GM21825 (cell line): ENCODE results near the gene ARHGEF2.

ENCODE experiments used
- ATAC-seq: cut with Tn5 transposase; IDR thresholded peaks from one replicate; pipeline ENCODE4 v1.9.1; 2021; ENCODE audit warnings: mild to moderate bottlenecking, moderate library complexity; ENCODE audit not compliant: unreplicated experiment

The ARHGEF2 gene

GRCh38 chr1:155971910-155972809, 6.2 kb downstream of the ARHGEF2 start:
- no peak for ATAC-seq

DNA sequence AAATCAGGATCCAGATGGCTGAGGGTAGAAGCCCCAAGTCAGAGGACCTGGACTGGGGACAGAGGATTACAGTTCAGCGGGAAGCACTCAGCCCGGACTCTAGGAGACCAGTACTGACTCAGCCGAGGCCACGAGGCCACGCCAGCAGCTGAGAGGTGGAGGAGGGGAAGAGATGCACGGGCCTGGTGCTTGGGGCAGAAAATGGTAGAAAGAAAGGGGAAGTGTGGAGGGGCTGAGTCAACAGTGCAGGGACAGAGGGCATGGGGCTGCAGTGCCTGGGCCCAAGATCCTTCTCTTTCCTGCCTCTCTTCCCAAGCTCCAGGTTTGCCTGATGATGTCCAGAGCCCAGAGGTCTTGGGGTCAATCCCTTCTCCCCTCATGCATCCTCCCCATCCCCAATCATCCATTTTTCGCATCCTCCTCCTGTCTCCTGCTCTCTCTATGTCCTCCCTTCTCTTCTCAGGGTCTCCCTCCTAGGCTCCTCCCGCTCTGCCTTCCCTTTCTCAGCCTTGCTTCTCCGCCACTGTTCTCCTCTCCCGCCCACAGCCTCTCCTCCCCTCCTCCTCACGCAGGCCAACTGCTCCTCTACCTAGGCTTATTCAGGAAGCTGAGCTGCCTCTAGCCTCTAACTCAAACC, 7.7 kb downstream of the ARHGEF2 start:
- ATAC-seq = peak; percentile 53

DNA sequence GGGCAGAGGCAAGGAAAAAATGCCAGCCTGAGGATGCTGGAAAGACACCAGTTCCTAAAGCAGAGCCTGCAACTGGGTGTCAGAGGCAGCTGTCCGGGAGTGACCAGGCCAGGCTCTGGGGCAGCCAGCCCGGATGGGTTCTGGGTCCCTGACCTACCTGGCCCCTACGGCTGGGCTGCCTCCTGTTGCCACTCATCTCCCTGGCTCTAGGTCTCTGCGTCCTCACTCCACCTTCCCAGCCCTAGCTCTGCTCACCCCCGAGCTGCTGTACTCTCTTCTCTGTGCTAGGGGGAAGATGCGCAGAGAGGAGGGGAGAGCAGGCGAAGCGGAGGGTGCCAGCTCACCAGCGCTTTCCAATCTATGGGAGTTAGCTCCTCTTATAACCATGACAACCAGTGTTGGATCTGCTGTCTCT, 9.0 kb downstream of the ARHGEF2 start:
- ATAC-seq = no peak

GRCh38 chr1:155968670-155969069, 9.7 kb downstream of the ARHGEF2 start:
- no peak for ATAC-seq

GRCh38 chr1:155968051-155968400, 10.3 kb downstream of the ARHGEF2 start:
- ATAC-seq = no peak

DNA sequence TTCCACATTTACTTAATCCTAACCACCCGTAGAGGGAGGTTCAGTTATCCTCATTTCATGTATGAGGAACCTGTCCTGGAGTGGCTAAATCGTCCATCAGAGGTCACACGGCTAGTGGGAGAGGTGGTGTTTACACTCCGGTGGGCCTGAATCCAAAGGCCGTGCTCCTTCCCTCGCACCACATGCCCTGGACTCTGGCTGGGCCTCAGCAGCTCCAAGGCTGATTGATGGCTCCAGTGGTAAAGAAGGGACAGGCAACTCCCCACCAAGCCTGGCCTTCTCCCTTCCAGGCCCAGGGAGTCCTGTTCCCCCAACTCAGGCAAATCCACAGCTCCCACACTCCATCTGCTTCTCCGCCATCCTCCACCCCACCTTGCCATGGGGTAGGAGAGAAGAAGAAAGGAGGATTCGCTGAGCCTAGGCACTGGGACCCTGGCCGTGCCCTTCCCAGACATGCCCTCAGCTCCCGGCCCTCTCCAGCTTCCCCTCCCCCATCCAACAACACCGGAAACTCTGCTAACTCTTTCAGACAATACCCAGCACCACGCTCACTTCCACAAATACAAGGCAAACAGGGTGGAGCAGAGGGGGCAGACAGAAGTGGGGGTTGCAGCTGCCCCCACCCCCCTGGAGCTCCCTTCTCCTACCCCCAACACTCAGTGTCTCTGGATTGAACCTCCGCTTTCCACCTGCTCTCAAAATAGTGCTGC, 10.9 kb downstream of the ARHGEF2 start:
- no peak for ATAC-seq

DNA sequence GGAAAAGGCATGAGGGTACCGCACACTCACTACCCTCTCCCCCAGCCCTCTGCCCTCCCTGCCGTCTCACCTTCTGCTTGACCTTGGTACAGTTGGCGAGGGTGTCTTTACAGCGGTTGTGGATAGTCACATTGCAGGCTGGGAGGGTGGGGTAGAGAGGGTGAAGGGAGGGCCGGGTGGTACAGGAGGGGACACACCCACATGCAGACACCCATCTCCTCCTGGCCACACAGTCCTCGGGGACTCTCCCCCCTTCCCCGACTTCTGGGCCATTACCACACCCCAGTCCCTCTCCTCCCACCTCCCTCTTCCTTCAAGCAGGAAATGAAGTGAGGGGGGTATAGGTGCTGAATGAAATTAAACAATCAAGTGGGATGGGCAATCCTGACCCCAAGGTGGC, 11.6 kb downstream of the ARHGEF2 start:
- no peak for ATAC-seq

DNA sequence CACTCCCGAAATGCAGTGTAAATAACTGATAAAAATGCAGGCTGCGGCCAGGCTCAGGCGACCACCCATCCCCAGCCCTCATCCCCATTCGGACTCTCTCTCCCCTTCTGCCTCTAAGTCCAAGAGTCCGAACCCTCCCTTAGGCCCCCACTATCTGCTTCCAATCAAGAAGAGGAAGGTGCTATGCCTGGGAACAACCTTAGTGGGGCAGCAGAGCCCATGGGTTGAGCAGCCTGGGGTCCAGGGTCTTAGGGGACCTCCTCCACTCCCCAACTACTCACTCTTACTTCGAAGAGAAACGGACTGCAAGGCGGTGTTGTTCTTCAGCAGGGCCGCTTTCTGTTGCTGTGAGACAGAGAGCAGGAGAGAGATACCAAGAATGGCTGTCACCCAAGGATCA, 12.2 kb downstream of the ARHGEF2 start:
- ATAC-seq = no peak

- ATAC-seq = no peak
These were observed 14.2 kb downstream of the ARHGEF2 start for GRCh38 chr1:155964193-155964592.

- no peak for ATAC-seq
These were observed 15.6 kb downstream of the ARHGEF2 start for GRCh38 chr1:155962599-155963211.

- ATAC-seq = no peak
These were observed 16.4 kb downstream of the ARHGEF2 start for GRCh38 chr1:155961937-155962336.

GRCh38 chr1:155960081-155960745, 18.1 kb downstream of the ARHGEF2 start:
- ATAC-seq = no peak

DNA sequence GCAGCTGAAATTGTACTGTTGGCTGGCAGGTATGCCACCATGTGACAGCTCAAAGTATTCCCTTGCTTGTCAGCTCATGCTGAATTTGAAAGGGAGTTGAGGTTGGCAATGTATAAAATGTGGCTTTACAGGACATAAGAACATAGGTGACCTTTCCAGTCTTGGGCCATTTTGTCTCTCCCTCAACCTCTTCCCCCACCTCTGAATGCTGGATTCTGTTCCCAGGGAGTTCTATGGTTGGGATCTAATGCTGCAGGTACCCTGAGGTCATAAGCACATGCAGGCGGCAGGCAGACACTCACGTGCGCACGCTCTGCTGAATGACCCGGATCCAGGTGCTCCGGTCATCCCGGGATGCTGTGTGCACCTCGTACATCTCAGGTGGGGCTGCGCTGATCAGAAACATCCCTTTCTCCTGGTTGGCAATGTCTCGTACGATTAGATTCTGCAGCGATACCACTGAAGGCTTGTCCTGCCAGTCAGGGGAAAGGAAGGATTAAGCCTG, 20.9 kb downstream of the ARHGEF2 start:
- ATAC-seq = no peak

DNA sequence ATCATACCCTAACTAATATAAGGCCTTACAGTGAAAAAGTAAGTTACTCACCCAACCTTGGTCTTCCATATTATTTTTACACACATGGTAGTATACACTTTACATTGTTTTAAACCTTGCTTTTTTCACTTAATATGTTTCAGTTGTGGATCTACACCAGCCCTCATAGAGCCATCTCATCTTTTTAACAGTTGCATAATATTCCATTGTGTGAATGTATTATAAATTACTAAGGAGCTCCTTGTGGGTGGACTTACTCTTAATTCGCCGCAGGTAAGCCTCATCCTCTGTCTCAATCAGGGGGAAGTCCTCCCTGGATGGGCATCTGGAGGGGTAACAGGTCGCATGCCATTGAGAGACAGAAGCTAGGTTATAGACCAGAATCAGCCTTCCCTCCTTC, 23.7 kb downstream of the ARHGEF2 start:
- ATAC-seq = no peak

DNA sequence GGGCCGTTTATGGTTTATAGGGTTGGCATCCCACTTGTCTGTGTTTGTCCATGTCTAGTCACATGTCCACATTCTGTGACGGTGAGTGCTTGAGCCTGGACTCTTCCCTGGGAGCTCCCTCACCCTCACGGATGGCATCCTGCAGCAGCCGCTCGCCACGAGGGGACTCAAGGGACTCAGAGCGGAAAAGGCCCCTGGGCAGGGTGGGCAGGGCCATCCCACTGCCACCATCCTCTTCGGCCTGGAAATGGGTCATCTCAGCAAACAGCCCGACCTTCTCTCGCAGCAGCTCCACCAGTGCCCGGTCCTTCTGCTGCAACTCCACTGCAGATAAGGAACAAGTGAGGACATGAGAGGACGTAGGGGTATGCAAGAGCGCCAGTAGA, 25.8 kb downstream of the ARHGEF2 start:
- ATAC-seq = no peak

GRCh38 chr1:155951753-155952504, 26.4 kb downstream of the ARHGEF2 start:
- no peak for ATAC-seq

GRCh38 chr1:155950829-155951228, 27.5 kb downstream of the ARHGEF2 start:
- ATAC-seq = no peak

- ATAC-seq = no peak
These were observed 30.6 kb downstream of the ARHGEF2 start for GRCh38 chr1:155947741-155948140.

DNA sequence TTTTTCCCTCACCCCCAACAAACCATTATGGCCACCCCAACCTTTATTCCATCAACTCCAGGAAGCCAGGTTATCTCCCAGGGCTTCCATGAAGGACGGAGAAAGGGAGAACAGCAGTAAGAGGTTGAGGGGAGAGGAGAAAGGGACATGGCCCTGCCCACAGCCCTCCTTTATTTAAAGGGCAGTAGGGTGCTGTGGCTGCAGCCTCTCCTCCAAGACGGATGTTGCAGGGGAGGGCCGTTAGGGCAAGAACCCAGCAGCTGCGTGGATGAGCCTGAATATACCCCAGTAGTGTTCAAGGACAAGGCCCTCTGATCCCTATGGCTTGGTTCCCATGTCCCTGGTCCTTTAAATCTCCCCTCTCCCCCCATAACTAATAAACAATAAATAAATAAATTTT, 31.1 kb downstream of the ARHGEF2 start:
- ATAC-seq = no peak

GRCh38 chr1:155946633-155947219, 31.6 kb downstream of the ARHGEF2 start:
- no peak for ATAC-seq
